Measurements from ENCODE around the gene ATP5PB. TPM values are rescaled to one million over a fixed set of nuclear protein-coding genes. Genes with fewer than 3 reads are reported as not detected.

ATP5PB gene
- total and polyA plus RNA-seq, 8 donors = 180 to 319 (median 271) TPM

DNA sequence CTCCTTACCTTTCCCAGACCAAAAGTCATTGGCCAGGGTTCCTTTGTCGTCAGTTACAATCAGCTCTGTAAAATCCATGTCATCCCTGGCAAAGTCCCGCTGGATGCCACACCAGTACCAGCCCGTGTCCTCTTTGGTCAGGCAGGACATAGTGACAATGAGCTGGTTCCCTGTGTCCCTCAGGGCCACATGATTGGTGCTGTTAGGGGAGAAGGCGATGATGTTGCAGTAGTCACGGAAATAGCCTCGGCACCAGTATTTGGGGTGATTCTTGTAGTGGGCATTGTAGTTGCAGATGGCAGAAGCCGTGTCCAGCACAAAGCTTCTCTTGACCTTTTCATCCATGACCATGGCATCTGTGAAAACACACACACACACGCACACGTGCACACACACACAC, 39.4 kb downstream of the ATP5PB start:
- intact Hi-C loops (cut with DNase I) = no loop called here
- DNase-seq (no peak), ATAC-seq (no peak)
- Histone ChIP-seq H3K27me3 (no peaks in the 10 kb centered on the region), H3K4me3 (peak overlapping the region in 1 of 2 donors; percentile 28), H3K36me3 (no peaks in the 10 kb centered on the region), H3K9me3 (no peaks in the 10 kb centered on the region), H3K27ac (peak overlapping the region in 1 of 2 donors; percentile 94), H3K4me1 (peaks cover 0 to 66% of the 10 kb centered on the region in 2 donors)
- TF ChIP-seq, protein P1, sequence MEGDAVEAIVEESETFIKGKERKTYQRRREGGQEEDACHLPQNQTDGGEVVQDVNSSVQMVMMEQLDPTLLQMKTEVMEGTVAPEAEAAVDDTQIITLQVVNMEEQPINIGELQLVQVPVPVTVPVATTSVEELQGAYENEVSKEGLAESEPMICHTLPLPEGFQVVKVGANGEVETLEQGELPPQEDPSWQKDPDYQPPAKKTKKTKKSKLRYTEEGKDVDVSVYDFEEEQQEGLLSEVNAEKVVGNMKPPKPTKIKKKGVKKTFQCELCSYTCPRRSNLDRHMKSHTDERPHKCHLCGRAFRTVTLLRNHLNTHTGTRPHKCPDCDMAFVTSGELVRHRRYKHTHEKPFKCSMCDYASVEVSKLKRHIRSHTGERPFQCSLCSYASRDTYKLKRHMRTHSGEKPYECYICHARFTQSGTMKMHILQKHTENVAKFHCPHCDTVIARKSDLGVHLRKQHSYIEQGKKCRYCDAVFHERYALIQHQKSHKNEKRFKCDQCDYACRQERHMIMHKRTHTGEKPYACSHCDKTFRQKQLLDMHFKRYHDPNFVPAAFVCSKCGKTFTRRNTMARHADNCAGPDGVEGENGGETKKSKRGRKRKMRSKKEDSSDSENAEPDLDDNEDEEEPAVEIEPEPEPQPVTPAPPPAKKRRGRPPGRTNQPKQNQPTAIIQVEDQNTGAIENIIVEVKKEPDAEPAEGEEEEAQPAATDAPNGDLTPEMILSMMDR (IDR thresholded peaks at IDR 0.05) = no peak

DNA sequence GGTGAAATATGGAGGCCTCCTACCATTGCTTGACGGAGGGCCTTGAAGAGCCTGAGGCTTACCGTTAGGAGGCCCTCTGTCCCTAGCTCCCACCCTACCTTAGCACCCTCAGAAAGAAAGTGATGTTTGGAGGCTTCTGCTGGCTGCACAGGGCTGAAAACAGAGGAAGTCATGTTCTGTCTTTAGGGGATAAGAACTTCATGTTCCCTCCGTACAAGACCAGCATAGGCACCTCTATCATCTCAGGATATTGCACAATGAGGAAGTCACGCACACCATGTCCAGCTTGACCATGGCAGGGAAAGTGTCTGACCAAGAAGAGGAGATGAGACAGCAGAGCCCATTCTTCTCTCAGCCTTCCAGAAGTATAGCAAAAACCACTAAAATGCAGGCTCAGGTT, 40.3 kb downstream of the ATP5PB start:
- H3K27ac ChIP-seq = peak overlapping the region; percentile 41 to 94
- intact Hi-C loops (cut with DNase I) = no loop called here

DNA sequence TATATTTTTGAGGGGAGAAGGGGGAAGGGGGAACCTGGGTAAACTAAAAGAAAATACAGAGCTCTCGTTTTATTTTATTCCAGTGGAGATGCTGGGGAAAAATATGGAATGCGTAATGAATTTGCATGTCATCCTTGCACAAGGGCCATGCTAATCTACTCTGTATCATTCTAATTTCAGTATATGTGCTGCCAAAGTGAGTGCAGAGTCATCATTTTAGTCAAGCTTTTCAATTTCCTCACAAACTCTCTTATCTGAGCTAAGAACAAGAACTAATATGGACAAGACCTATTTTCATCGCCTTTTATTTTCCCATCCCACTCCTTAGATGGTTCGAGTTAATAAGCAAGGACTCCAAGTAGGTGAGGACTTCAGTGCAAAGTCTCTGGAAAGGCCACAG, 41.0 kb downstream of the ATP5PB start:
- ATAC-seq (no peak), DNase-seq (no peak)
- TF ChIP-seq, protein P1 (IDR thresholded peaks at IDR 0.05) = no peak
- Histone ChIP-seq H3K9me3 (no peaks in the 10 kb centered on the region), H3K27me3 (no peaks in the 10 kb centered on the region), H3K27ac (peak overlapping the region; percentile 41 to 94), H3K4me3 (no peak overlapping the region), H3K4me1 (peaks cover 0 to 60% of the 10 kb centered on the region in 2 donors), H3K36me3 (no peaks in the 10 kb centered on the region)
- intact Hi-C loops (cut with DNase I) = no loop called here

More for the DNA sequence above, 40.3 kb downstream of the ATP5PB start:
- Histone ChIP-seq H3K4me1 (peaks cover 0 to 63% of the 10 kb centered on the region in 2 donors), H3K4me3 (no peak overlapping the region), H3K36me3 (no peaks in the 10 kb centered on the region), H3K9me3 (no peaks in the 10 kb centered on the region), H3K27me3 (no peaks in the 10 kb centered on the region)
- DNase-seq = no peak
- TF ChIP-seq, protein P1 (IDR thresholded peaks at IDR 0.05) = no peak
- ATAC-seq = peak; percentile 70

DNA sequence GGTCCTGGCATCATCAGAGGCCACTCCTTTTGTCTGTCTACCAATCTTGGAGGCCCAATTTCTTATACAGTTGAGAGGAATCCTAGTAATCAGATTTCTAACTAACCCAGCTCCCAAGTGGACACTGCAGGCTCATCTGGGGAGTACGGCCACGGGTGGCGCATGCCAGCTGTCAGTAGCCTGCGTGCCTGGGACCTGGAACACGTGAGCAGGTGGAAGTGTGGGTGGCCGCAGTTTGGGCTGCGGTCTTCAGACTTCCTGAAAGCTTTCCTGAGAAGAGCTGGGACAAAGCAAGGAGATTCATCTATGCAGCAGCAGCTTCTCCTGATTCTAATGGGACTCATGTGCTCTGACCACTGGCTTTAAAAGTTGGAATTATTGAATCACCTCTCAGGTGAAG, 41.8 kb downstream of the ATP5PB start:
- Histone ChIP-seq H3K27ac (peak overlapping the region in 1 of 2 donors; percentile 94), H3K27me3 (no peaks in the 10 kb centered on the region), H3K9me3 (no peaks in the 10 kb centered on the region), H3K4me3 (no peak overlapping the region), H3K4me1 (peaks cover 0 to 59% of the 10 kb centered on the region in 2 donors), H3K36me3 (no peaks in the 10 kb centered on the region)
- DNase-seq = no peak
- TF ChIP-seq, protein P1 (IDR thresholded peaks at IDR 0.05) = no peak
- intact Hi-C loops (cut with DNase I) = no loop called here
- no peak for ATAC-seq

DNA sequence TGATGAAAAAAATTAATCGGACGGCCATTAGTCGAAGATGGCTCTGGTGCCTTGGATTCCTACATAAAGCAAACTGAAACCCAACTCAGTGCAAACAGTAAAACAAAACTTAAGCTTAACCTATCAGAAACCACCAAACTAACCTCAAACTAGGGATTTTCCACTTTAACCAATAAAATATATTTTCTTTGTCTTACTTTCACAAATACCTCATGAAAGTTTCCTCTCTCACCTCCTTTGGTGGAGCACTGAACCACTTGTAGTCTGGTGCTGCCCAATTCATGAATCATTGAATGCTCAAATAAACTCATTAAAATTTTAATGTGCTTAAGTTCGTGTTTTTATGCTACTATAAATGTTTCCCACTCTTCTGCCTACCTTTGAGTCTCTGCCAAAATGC, 47.1 kb downstream of the ATP5PB start:
- TF ChIP-seq, protein P1 (IDR thresholded peaks at IDR 0.05) = no peak
- intact Hi-C loops (cut with DNase I) = no loop called here
- Histone ChIP-seq H3K27ac (no peak overlapping the region), H3K36me3 (no peaks in the 10 kb centered on the region), H3K4me1 (peaks cover 0 to 23% of the 10 kb centered on the region in 2 donors), H3K4me3 (no peak overlapping the region), H3K9me3 (no peaks in the 10 kb centered on the region), H3K27me3 (no peaks in the 10 kb centered on the region)
- no peak for DNase-seq
- no peak for ATAC-seq

Measured in left lung (tissue), 10 donors.